Stimulated activated CD8-positive, alpha-beta memory T cell treated with anti-CD3 and anti-CD28 coated beads, Interleukin-4, amount 100 ng/mL, for 4 hours (primary cell): ENCODE measurements around the gene METTL2B.
"Not testable (repeated sequence)": the region's sequence is repeated elsewhere in the genome, so short reads cannot be mapped to it uniquely, and the experiment has no call there.

Experiments used
- DNase-seq, 2 donors: peaks; one replicate each; pipeline ENCODE4 v3.0.0-alpha.2; 2020; ENCODE audit warnings: low read depth in 2 of 2, low spot score in 1 of 2

METTL2B gene

DNA sequence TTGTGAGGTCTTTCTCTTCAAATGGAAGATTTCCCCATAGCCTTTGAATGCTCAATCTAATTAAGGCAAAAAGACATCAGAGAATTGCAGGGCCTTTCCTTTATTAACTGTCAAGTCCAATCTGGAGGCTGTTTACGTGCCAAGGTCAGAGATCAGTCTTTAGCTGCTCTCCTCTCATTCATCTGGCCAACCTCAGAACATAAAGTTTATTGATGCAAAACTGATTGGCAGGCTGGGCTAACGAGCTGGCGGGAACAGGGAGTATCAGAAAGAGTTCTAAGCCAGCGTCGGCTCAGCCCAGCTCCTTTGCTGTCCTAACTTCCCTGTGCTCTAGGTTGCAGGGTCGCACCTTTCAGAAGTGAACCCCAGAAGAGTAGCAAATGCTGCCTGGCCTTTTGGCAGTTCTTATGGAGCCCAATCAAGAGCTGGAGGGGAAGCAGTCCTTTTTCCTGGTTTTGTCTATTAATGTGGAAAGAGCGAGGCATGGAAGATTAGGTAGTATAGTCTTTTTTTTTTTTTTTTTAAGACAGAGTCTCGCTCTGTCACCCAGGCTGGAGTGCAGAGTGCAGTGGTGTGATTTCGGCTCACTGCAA lies 47.5 kb downstream of the METTL2B start:
- not testable (repeated sequence) for DNase-seq

- not testable (repeated sequence) for DNase-seq
Observed at GRCh38 chr7:128525584-128525983, 49.0 kb downstream of the METTL2B start.

- DNase-seq: not testable (repeated sequence)
Observed at GRCh38 chr7:128526062-128526466, 49.5 kb downstream of the METTL2B start.

DNA sequence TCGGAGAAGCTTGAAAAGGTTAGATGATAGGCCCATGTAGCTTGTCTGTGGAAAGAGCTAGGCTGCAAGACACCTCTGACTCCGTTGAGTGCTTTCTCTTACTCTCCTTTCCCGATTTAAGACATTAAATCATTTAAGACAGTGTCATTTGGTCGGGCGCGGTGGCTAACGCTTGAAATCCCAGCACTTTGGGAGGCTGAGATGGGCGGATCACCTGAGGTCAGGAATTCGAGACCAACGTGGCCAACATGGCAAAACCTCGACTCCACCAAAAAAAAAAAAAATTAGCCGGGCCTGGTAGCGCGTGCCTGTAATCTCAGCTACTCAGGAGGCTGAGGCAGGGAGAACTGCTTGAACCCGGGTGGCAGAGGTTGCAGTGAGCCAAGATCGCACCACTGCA lies 52.6 kb downstream of the METTL2B start:
- not testable (repeated sequence) for DNase-seq

DNA sequence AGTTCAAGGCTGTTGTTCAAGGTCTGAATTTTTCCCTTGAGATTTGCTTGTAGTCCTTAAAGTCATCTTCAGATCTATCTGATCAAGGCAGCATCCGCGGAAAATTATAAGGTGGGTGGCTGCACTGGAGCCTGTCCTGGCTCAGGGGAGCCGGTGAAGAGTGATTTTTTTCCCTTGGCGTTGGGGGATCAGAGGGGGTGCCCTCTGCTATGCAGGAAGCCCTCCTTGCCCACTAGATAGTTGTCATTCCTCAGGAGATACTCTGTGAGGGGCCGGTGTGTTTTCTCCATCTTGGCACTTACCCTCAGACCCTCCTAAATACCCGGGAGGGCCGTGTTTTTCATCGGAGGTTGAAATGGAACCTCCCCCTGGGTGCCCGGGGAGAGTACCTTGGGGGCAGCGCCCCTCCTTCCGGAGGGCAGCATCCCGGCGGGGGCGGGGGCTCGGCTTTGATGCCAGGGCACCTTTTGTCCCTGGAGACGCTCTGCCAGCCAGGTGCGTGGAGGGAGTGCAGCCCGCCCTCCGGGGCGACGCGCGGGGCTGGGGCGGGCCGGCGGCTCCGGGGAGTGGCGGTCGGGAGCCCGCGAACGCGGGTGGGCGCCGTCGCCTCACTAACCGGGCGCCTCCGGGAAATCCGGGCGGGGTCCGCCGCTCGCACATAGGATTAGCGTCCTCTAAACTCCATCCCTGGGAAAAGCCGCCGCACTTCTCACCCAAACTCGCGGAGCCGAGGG lies 53.7 kb downstream of the METTL2B start:
- not testable (repeated sequence) for DNase-seq

DNA sequence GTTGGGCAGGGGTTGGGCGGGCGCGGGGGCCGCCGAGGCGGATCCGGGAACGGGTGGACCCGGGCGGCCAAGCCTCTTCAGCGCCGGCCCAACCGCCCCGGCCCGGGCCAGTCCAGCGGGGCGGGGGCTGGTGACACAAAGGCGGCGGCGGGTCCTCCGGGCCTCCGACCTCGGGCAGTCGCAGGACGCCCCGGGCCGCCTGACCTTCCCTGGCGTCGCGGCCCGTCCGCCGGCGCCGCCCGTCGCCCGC lies 54.2 kb downstream of the METTL2B start:
- no peak for DNase-seq

GRCh38 chr7:128531105-128531954 lies 54.8 kb downstream of the METTL2B start:
- peak; percentile 51 to 60 for DNase-seq

- peak in 1 of 2 donors; percentile 10 for DNase-seq
Observed at GRCh38 chr7:128531955-128532478, 55.5 kb downstream of the METTL2B start.

GRCh38 chr7:128532956-128533355 lies 56.4 kb downstream of the METTL2B start:
- not testable (repeated sequence) for DNase-seq

DNA sequence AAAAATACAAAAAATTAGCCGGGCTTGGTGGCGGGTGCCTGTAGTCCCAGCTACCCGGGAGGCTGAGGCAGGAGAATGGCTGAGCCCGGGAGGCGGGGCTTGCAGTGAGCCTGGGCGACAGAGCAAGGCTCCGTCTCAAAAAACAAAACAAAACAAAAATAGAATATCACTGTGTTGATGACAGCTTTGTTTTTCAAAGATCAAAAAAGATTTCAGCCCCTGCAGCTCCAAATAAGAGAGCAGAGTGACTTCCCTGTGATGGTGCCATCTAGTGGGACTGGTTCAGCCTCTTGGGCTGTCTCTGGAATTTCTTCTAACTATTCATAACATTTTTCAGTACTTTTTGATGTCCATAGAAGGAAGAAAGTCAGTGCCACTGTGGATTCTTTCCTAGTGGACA lies 60.9 kb downstream of the METTL2B start:
- DNase-seq: not testable (repeated sequence)

GRCh38 chr7:128542530-128542929 lies 66.0 kb downstream of the METTL2B start:
- not testable (repeated sequence) for DNase-seq

GRCh38 chr7:128543300-128543699 lies 66.8 kb downstream of the METTL2B start:
- DNase-seq: not testable (repeated sequence)

GRCh38 chr7:128546319-128546851 lies 69.8 kb downstream of the METTL2B start:
- DNase-seq: not testable (repeated sequence)

DNA sequence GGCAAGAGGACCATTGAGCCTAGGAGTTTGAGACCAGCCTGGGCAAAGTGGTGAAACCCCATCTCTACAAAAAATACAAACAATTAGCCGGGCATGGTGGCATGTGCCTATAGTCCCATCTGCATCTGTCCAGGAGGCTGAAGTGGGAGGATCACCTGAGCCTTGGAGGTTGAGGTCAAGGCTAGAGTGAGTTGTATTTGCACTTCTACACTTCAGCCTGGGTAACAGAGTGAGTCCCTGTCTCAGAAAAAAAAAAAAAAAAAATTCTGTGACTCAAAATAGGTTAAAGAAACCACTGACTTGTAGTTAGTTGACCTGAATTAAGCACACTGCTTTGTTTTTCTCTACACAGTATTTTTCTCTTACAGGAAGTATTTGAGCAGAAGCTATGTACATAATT lies 74.4 kb downstream of the METTL2B start:
- no peak for DNase-seq

- not testable (repeated sequence) for DNase-seq
Observed at GRCh38 chr7:128554394-128554793, 77.8 kb downstream of the METTL2B start.
